ENCODE results near the gene SH3PXD2B. TPM values are rescaled to one million over a fixed set of nuclear protein-coding genes. Genes with fewer than 3 reads are reported as not detected.
"Not testable (repeated sequence)": the region's sequence is repeated elsewhere in the genome, so short reads cannot be mapped to it uniquely, and the experiment has no call there.

SH3PXD2B gene
- polyA plus RNA-seq, 3 donors from 2014 or later: not detected

DNA sequence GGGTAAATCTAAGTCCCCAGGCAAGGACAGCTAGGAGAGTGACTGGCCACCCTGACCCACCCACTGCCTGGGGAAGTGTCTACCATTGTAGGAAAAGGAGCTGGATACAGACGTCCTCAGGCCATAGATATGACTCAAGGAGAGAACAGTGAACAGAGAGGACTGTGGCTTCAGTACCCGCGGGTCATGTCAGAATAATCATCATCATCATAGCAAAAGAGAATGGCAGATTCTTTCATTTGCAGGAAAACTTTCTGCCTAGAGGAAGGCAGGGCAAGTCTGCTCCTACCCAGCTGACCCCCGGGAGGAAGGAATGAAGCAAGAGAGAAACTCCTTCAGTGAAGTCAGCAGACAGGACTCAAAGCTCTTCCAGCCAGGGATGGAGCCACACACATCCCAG lies 118.6 kb downstream of the SH3PXD2B start:
- Mint-ChIP-seq H3K27ac (no peak overlapping the region), H3K9me3 (no peaks in the 10 kb centered on the region)

GRCh38 chr5:172334641-172335040 lies 119.7 kb downstream of the SH3PXD2B start:
- Mint-ChIP-seq H3K4me3 (no peak overlapping the region), H3K27ac (no peak overlapping the region), H3K27me3 (ENCODE audit: low read depth in 3 of 3) (peaks cover 2 to 8% (median 5%) of the 10 kb centered on the region in 3 donors), H3K4me1 (no peaks in the 10 kb centered on the region), H3K36me3 (no peaks in the 10 kb centered on the region), H3K9me3 (no peaks in the 10 kb centered on the region)
- no peak for DNase-seq

More for the DNA sequence above, 118.6 kb downstream of the SH3PXD2B start:
- H3K4me1 Mint-ChIP-seq: no peaks in the 10 kb centered on the region
- DNase-seq: no peak
- H3K27me3 Mint-ChIP-seq (ENCODE audit: low read depth in 3 of 3): peaks cover 2 to 6% (median 5%) of the 10 kb centered on the region in 3 donors
- no peak overlapping the region for H3K4me3 Mint-ChIP-seq
- H3K36me3 Mint-ChIP-seq: no peaks in the 10 kb centered on the region

DNA sequence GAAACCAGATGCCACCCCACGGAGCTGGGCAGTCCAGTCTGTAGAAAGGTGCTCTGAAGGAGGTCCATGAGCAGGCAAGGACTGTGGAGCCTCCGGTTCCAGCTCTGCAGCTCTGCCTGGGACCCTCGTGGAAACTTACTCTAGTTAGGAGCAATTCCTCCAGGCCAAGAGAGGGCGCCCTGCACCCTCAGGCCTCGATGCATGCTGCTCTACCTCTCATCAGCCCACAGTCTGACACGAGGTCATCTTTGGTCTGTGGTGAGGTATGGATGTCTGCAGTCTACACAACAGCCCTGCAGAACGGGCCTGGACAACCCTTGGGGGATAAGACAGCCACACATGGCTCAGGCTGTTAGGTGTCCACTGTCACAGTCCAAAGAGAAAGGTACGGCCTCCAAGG lies 120.1 kb downstream of the SH3PXD2B start:
- H3K4me1 Mint-ChIP-seq: no peaks in the 10 kb centered on the region
- no peak for DNase-seq
- no peaks in the 10 kb centered on the region for H3K36me3 Mint-ChIP-seq
- no peaks in the 10 kb centered on the region for H3K9me3 Mint-ChIP-seq
- H3K4me3 Mint-ChIP-seq: no peak overlapping the region
- H3K27me3 Mint-ChIP-seq (ENCODE audit: low read depth in 3 of 3): peaks cover 2 to 8% (median 5%) of the 10 kb centered on the region in 3 donors
- no peak overlapping the region for H3K27ac Mint-ChIP-seq

- H3K4me1 Mint-ChIP-seq; H3K36me3 Mint-ChIP-seq; H3K27ac Mint-ChIP-seq; H3K9me3 Mint-ChIP-seq; DNase-seq; H3K27me3 Mint-ChIP-seq (ENCODE audit: low read depth in 3 of 3); H3K4me3 Mint-ChIP-seq: not testable (repeated sequence)
Observed at GRCh38 chr5:172326901-172327300, 127.4 kb downstream of the SH3PXD2B start.

DNA sequence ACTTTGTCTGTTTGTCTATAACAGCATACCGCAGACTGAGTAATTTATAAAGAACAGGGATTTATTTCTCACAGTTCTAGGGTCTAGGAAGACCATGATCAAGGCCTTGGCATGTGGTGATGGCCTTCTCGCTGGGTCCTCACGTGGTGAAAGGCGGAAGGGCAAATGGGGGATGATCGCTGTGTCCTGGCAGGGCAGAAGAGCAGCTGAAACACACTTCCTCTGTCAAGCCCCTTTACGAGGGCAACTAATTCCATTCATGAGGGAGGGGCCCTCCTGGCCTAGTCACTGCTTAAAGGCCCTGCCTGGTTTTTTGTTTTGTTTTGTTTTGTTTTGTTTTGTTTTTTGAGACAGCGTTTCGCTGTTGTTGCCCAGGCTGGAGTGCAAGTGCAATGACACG lies 128.9 kb downstream of the SH3PXD2B start:
- Mint-ChIP-seq H3K27ac (no peak overlapping the region), H3K36me3 (no peaks in the 10 kb centered on the region), H3K9me3 (no peaks in the 10 kb centered on the region), H3K4me3 (no peak overlapping the region), H3K27me3 (ENCODE audit: low read depth in 3 of 3) (peaks cover 0 to 1% (median 0%) of the 10 kb centered on the region in 3 donors), H3K4me1 (no peaks in the 10 kb centered on the region)
- DNase-seq: no peak

- H3K27ac Mint-ChIP-seq: no peak overlapping the region
- peaks cover 0 to 2% (median 1%) of the 10 kb centered on the region in 3 donors for H3K27me3 Mint-ChIP-seq (ENCODE audit: low read depth in 3 of 3)
- no peaks in the 10 kb centered on the region for H3K9me3 Mint-ChIP-seq
- H3K4me3 Mint-ChIP-seq: no peak overlapping the region
- no peaks in the 10 kb centered on the region for H3K4me1 Mint-ChIP-seq
- no peaks in the 10 kb centered on the region for H3K36me3 Mint-ChIP-seq
- DNase-seq: no peak
Observed at GRCh38 chr5:172322028-172322965, 132.0 kb downstream of the SH3PXD2B start.

DNA sequence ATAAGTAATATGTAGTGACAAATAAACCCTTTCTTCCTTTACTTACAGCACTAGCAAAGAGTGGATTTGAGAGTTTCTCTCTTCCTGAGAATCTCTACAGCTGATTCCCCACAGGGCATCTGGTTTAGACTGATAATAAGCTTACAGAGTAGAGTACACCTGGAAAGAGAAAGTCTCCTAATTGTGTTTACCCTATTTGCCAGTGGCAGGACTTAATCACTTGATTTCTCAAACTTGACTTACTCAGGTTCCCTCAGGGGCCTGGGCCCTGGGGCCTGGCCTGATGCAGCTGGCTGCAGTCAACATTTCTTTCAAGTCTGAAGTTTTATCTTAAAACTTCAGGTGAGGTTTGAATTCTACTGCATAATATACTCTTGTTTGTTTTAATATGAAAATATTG lies 132.7 kb downstream of the SH3PXD2B start:
- H3K4me1 Mint-ChIP-seq: no peaks in the 10 kb centered on the region
- peaks cover 0 to 2% (median 1%) of the 10 kb centered on the region in 3 donors for H3K27me3 Mint-ChIP-seq (ENCODE audit: low read depth in 3 of 3)
- H3K9me3 Mint-ChIP-seq: no peaks in the 10 kb centered on the region
- H3K4me3 Mint-ChIP-seq: no peak overlapping the region
- no peak for DNase-seq
- no peak overlapping the region for H3K27ac Mint-ChIP-seq
- no peaks in the 10 kb centered on the region for H3K36me3 Mint-ChIP-seq

DNA sequence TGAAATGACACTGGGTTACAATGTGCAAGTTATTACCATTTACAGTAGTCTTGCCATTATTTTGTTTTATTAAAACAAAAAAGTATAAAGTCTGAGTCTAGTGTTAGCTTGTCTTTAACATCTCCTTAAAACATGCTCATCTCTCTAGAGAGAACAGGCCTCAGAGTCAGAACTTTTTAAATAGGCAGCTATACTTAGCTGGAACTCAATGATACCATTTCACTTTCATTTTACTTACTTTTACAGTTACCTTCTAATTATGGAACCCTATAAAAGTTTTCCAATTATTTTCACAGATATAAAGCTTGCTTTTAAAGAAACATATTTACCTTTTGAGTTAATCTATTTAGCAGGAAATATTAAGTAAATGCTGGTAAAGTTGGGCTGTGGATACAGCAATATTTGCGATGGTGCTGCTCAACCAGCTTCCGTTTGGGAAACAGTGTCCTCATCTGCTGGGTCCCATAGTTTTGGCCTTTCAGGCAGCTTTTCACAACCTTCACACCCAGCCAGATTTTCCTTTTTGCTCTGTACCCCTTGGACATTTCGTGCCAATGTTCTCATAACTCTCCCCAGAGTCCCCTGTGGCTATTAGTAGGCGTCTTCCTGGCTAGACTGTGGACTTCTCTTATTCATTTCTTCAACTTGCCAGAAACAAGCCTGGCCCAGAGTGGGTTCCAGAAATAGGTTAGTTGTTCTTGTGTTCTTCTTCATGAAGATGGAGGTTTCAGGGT lies 134.4 kb downstream of the SH3PXD2B start:
- H3K36me3 Mint-ChIP-seq: no peaks in the 10 kb centered on the region
- no peak for DNase-seq
- H3K4me3 Mint-ChIP-seq: no peak overlapping the region
- no peaks in the 10 kb centered on the region for H3K4me1 Mint-ChIP-seq
- no peaks in the 10 kb centered on the region for H3K9me3 Mint-ChIP-seq
- H3K27me3 Mint-ChIP-seq (ENCODE audit: low read depth in 3 of 3): peaks cover 1 to 6% (median 2%) of the 10 kb centered on the region in 3 donors
- H3K27ac Mint-ChIP-seq: no peak overlapping the region

- Mint-ChIP-seq H3K36me3 (no peaks in the 10 kb centered on the region), H3K27me3 (ENCODE audit: low read depth in 3 of 3) (peaks cover 2 to 8% (median 2%) of the 10 kb centered on the region in 3 donors), H3K9me3 (no peaks in the 10 kb centered on the region), H3K4me1 (no peaks in the 10 kb centered on the region), H3K4me3 (no peak overlapping the region), H3K27ac (no peak overlapping the region)
- DNase-seq: no peak
Observed at GRCh38 chr5:172315587-172316493, 138.5 kb downstream of the SH3PXD2B start.

DNA sequence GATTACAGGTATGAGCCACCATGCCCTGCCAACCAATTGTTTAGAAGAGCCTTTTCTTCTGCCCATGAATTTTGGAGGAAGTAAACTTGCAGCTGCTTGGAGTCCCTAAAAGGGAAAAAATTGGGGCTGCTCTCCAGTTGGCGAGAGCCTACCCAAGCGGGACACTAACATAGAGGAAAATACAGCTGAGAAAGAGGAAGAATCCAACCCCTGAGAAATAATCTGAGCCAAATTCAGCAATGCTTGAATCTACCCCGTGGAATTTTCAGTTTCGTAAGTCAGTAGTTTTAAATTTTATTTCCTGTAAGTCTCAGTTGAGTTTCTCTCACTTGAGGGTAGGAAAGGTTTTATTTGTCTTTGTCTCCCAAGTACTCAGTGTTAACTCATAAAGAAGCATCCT lies 140.4 kb downstream of the SH3PXD2B start:
- DNase-seq: no peak
- Mint-ChIP-seq H3K27ac (no peak overlapping the region), H3K4me1 (no peaks in the 10 kb centered on the region), H3K27me3 (ENCODE audit: low read depth in 3 of 3) (peaks cover 2 to 8% (median 2%) of the 10 kb centered on the region in 3 donors), H3K36me3 (no peaks in the 10 kb centered on the region), H3K4me3 (no peak overlapping the region), H3K9me3 (no peaks in the 10 kb centered on the region)

DNA sequence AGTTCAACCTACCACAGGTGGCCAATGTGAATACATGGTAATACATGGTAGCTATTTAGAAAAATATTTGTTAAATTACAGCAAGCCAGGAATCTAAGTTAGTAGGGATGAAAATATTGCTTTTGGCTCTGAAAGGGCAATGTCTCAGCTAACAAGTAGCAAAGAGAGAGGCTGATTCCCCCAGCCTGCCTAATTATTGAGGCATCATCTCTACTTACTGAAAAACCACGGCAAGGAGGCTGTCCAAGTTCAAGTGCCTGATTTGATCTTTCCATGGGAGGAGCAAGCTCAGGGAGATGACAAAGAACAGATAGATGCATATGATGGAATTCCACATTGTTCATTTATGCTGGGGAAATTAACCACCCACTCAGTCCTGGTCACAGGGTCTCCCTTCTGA lies 142.0 kb downstream of the SH3PXD2B start:
- Mint-ChIP-seq H3K27me3 (ENCODE audit: low read depth in 3 of 3) (peaks cover 0 to 8% (median 2%) of the 10 kb centered on the region in 3 donors), H3K27ac (no peak overlapping the region), H3K9me3 (no peaks in the 10 kb centered on the region), H3K36me3 (no peaks in the 10 kb centered on the region), H3K4me1 (no peaks in the 10 kb centered on the region), H3K4me3 (no peak overlapping the region)
- DNase-seq: no peak

DNA sequence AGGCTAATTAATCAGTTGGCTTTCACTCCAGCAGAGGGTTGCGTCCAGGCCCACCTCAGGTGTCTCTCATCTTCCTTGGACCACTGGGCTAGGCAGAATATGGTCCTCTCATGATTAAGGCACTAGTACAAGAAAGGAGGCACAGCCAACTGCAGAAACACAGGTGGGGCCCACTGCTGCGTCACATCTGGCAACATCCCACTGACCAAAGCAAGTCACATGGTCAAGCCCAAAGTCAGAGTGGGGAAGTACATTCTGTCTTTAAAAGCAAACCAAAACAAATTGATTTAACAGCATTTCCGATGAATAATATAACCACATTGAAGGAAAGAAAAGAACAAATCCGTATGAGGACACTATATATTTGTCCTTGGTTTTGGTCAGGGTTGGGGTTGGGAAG lies 142.7 kb downstream of the SH3PXD2B start:
- no peaks in the 10 kb centered on the region for H3K9me3 Mint-ChIP-seq
- H3K27ac Mint-ChIP-seq: no peak overlapping the region
- DNase-seq: no peak
- H3K4me1 Mint-ChIP-seq: no peaks in the 10 kb centered on the region
- H3K36me3 Mint-ChIP-seq: no peaks in the 10 kb centered on the region
- H3K27me3 Mint-ChIP-seq (ENCODE audit: low read depth in 3 of 3): peaks cover 0 to 9% (median 2%) of the 10 kb centered on the region in 3 donors
- H3K4me3 Mint-ChIP-seq: no peak overlapping the region

DNA sequence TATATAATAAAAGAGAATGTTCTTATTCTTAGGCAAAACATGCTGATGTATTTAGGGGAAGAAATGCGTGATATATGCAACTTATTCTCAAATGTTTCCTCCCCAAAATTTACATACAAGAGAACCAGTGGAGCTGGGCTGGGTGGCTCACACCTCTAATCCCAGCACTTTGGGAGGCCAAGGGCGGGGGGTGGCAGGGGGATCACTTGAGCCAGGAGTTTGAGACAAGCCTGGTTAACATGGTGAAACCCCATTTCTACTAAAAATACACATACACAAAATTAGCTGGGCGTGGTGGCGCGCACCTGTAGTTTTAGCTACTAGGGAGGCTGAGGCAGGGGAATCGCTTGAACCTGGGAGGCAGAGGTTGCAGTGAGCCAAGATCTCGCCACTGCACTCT lies 143.3 kb downstream of the SH3PXD2B start:
- no peak overlapping the region for H3K4me3 Mint-ChIP-seq
- no peak overlapping the region for H3K27ac Mint-ChIP-seq
- DNase-seq: no peak
- peaks cover 0 to 12% (median 2%) of the 10 kb centered on the region in 3 donors for H3K27me3 Mint-ChIP-seq (ENCODE audit: low read depth in 3 of 3)
- no peaks in the 10 kb centered on the region for H3K36me3 Mint-ChIP-seq
- peaks cover 0 to 4% (median 0%) of the 10 kb centered on the region in 6 donors for H3K9me3 Mint-ChIP-seq
- no peaks in the 10 kb centered on the region for H3K4me1 Mint-ChIP-seq
